Bone marrow (tissue), 2 donors: ENCODE measurements around the gene CCNK.

Experiments
- DNase-seq, 2 donors: peaks; one replicate each; lab custom pipeline; 2025; lab: John Stamatoyannopoulos, UW

The CCNK gene

GRCh38 chr14:99535908-99536778, 54.9 kb downstream of the CCNK start:
- DNase-seq, result no peak

- no peak for DNase-seq
Measured at GRCh38 chr14:99537399-99537798, 56.2 kb downstream of the CCNK start.

GRCh38 chr14:99538275-99538674, 57.1 kb downstream of the CCNK start:
- no peak for DNase-seq

GRCh38 chr14:99538733-99539132, 57.5 kb downstream of the CCNK start:
- no peak for DNase-seq

- DNase-seq, result no peak
Measured at GRCh38 chr14:99539491-99539890, 58.3 kb downstream of the CCNK start.

- no peak for DNase-seq
Measured at GRCh38 chr14:99540196-99541032, 59.2 kb downstream of the CCNK start.

GRCh38 chr14:99541211-99541610, 60.0 kb downstream of the CCNK start:
- no peak for DNase-seq

GRCh38 chr14:99541677-99542470, 60.7 kb downstream of the CCNK start:
- no peak for DNase-seq

- no peak for DNase-seq
Measured at GRCh38 chr14:99542566-99542965, 61.4 kb downstream of the CCNK start.

- no peak for DNase-seq
Measured at GRCh38 chr14:99543370-99543769, 62.2 kb downstream of the CCNK start.

GRCh38 chr14:99543985-99544384, 62.8 kb downstream of the CCNK start:
- no peak for DNase-seq

- no peak for DNase-seq
Measured at GRCh38 chr14:99544991-99545390, 63.8 kb downstream of the CCNK start.

- DNase-seq, result no peak
Measured at GRCh38 chr14:99545586-99545985, 64.4 kb downstream of the CCNK start.

- DNase-seq, result no peak
Measured at GRCh38 chr14:99546234-99546879, 65.1 kb downstream of the CCNK start.

- DNase-seq, result no peak
Measured at GRCh38 chr14:99548255-99548654, 67.0 kb downstream of the CCNK start.

GRCh38 chr14:99548871-99549515, 67.8 kb downstream of the CCNK start:
- DNase-seq, result no peak

- DNase-seq, result no peak
Measured at GRCh38 chr14:99549684-99550083, 68.5 kb downstream of the CCNK start.

- no peak for DNase-seq
Measured at GRCh38 chr14:99550387-99550992, 69.3 kb downstream of the CCNK start.

- no peak for DNase-seq
Measured at GRCh38 chr14:99551034-99551922, 70.1 kb downstream of the CCNK start.
